Kidney epithelial cell (primary cell): ENCODE measurements around the gene TRMT2A. TPM values are rescaled to one million over a fixed set of nuclear protein-coding genes. Genes with fewer than 3 reads are reported as not detected.
A peak's percentile ranks its signal among the peaks of the same experiment; 100 is the strongest.

Source experiments
- DNase-seq: peaks from one replicate; pipeline ENCODE4 v3.0.0-alpha.2; 2010; ENCODE audit warnings: low read depth
- H3K27me3 ChIP-seq: 2 replicates; pipeline ENCODE4 v1.6.0; 2011; ENCODE audit warnings: low read length; ENCODE audit not compliant: control insufficient read depth, insufficient read depth
- H3K36me3 ChIP-seq: 2 replicates; pipeline ENCODE4 v1.5.1; 2011; ENCODE audit warnings: low read length; ENCODE audit not compliant: control insufficient read depth, insufficient read depth
- H3K4me3 ChIP-seq: 2 replicates; pipeline ENCODE4 v1.5.1; 2011; ENCODE audit warnings: low read depth, mild to moderate bottlenecking, control low read depth, low read length
- total RNA-seq: library from RNA; depleted of rRNA; stranded (reverse); fragments of >200 nt; gene quantifications from 2 replicates; pipeline ENCODE4 v1.2.3, GENCODE V29; 2015
- TF ChIP-seq, protein P1 (sequence below): IDR thresholded peaks from 2 replicates; pipeline ENCODE4 v1.5.1; 2011; ENCODE audit warnings: mild to moderate bottlenecking, moderate library complexity, low read length, control low read depth, inconsistent platforms; ENCODE audit not compliant: insufficient read depth, poor library complexity, severe bottlenecking

Gene TRMT2A
- total RNA-seq, 1 donor from 2014 or later: 44.5 TPM

- no peaks in the 10 kb centered on the region for H3K27me3 ChIP-seq
- DNase-seq: no peak
- H3K4me3 ChIP-seq: no peak overlapping the region
- peaks cover 4% of the 10 kb centered on the region for H3K36me3 ChIP-seq
- TF ChIP-seq, protein P1, sequence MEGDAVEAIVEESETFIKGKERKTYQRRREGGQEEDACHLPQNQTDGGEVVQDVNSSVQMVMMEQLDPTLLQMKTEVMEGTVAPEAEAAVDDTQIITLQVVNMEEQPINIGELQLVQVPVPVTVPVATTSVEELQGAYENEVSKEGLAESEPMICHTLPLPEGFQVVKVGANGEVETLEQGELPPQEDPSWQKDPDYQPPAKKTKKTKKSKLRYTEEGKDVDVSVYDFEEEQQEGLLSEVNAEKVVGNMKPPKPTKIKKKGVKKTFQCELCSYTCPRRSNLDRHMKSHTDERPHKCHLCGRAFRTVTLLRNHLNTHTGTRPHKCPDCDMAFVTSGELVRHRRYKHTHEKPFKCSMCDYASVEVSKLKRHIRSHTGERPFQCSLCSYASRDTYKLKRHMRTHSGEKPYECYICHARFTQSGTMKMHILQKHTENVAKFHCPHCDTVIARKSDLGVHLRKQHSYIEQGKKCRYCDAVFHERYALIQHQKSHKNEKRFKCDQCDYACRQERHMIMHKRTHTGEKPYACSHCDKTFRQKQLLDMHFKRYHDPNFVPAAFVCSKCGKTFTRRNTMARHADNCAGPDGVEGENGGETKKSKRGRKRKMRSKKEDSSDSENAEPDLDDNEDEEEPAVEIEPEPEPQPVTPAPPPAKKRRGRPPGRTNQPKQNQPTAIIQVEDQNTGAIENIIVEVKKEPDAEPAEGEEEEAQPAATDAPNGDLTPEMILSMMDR: no peak
Measured at GRCh38 chr22:20121856-20122415, 4.9 kb upstream of the TRMT2A start.

DNA sequence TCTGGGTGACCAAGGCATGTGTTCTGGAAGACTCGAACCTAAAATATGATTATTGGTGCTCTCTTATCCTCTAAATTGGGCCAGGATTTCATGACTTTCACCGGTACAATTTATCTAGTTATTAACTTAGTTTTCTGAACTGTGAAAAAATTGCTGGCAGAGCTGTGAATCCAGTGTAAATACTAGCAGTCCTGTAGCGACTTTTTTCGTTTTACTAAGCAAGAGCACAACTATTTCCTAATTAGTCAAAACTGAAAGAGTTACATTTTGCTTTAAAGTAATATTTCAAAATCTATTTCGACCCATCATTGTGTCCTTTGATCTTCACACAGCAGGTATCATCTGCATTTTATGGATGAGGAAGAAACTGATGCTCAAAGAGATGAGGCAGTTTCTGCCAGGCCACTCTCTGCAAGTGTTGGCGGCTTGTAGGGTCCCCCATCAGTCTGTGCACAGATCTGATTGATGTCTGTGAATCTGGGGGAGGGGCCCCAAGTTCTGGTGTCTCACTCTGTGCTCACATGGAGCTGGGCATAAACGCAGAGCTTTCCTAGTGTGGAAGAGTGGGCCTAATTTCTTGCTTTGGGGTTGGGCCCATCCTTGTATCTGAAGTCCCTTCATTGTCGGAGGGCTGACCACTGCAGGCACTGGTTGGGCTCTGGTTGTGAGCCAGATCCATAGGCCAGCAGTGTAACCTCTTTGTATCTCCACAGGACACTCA, 1.4 kb upstream of the TRMT2A start:
- no peak for DNase-seq
- no peaks in the 10 kb centered on the region for H3K27me3 ChIP-seq
- H3K36me3 ChIP-seq: peaks cover 4% of the 10 kb centered on the region
- TF ChIP-seq, protein P1: no peak
- peak overlapping the region; percentile 90 for H3K4me3 ChIP-seq

DNA sequence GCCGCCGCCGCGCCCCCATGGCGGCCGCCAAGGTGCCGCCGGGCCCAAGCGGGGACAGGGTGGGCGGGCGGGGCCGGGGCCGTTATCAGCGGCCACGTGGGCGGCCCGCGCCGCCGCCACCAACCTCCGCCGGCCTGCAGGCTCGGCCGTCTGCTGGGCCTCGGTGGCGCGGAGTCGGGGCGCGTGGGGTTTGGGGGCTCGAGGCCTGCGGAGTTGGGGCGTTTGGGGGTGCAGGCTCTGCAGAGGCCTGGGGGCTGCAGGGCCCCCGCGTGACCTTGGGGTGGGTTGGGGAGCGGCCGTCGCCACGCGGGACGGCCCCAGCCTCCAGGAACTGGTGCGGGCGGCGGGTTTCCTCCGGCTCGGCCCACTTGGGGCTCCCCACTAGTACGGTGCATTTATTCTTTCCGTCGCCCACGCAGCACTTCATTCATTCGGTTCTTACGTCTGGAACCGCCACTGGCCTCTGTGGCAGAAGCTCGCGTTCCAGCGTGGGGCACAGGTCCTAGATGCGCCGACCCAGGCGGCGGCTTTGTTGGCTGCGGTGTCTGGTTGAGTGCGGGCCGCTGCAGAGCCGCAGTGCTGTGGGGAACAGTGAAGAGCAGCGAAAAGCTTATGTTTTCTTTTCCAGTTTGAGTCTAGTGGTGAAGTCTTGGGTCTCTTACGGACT, 740 bp upstream of the TRMT2A start:
- no peaks in the 10 kb centered on the region for H3K27me3 ChIP-seq
- peak overlapping the region; percentile 90 for H3K4me3 ChIP-seq
- H3K36me3 ChIP-seq: peaks cover 6% of the 10 kb centered on the region
- DNase-seq: no peak
- TF ChIP-seq, protein P1: no peak

DNA sequence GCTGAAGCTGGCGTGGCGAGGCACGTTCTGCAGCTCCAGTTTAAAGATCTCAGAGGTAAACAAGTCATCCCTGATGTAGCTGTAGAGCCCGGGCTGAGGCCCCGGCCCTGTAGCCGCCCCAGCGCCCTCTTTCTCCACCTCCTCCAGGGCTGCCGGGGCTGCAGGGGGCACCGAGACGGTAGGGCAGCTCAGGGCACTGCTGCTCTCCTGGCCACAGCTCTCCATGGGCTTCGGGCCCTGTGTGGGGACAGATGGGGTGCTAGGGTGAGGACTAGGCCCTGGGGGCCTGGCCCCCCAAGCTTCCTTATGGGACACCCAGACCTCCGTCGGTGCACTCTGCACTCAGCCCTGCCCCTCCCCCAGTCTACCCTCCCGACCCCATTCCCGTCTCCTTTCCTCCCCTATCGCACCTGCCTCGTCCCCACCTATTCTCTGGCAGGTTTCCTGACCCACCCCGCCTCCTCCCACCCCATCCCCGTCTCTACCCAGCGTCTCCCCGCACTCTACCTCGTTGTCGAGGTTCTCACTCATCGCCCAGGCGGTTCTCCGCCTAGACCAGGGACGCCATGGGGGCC, 563 bp downstream of the TRMT2A start:
- Histone ChIP-seq H3K27me3 (no peaks in the 10 kb centered on the region), H3K36me3 (peaks cover 6% of the 10 kb centered on the region), H3K4me3 (peak overlapping the region; percentile 84)
- DNase-seq: no peak
- TF ChIP-seq, protein P1: no peak

- TF ChIP-seq, protein P1: no peak
- Histone ChIP-seq H3K36me3 (peaks cover 6% of the 10 kb centered on the region), H3K27me3 (no peaks in the 10 kb centered on the region), H3K4me3 (peak within 1 kb of the TSS; percentile 84)
- no peak for DNase-seq
Measured at GRCh38 chr22:20115691-20116375, 1.2 kb downstream of the TRMT2A start, which contains the start of gene RANBP1. Gene RANBP1, plus strand, starts transcription at chr22:20116104. Its CDS starts 81 bp downstream, at chr22:20116185.
